ENCODE measurements around the gene CORO7.

The CORO7 gene

DNA sequence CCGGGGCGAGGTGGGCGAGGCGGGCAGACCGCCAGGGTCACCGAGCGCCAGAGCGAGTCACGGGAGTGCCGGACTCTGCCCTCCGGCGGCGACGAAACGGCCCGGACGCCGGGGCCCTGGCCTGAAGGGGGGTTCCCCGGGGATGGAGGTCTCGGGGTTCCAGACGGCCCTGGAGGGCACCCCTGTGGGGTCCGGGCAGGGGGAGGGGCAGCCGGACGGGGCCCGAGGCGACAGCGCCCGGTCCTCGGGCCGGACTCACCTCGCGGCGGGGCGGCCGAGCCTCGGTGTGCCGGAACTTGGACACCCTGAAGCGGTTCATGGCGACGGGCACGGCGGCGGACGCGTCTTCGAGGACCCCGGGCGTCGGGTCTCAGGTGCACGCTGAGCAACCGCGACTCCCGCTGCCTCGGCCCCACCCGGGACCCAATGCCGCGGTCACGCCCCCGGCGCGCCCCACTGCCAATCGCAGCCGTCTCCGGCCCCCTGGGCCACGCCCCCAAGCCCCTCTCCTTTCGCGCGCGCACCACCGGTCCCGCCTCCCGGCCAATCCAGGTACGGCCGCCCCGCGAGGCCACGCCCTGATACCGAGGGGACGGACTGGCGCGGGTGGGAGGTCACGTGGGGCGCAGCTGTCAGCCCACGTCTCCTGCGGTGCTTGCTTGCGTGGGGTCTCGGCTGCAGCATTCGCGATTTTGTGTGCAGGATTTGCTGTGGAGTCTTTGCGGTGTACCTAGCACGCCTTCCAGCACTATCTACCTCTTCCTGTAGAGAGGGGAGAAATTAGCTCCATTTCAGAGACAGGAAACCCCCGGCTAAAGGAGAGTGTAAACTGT, at the start of gene CORO7:
CORO7 (minus strand) TSS at position 397 of the 833 bp plus-strand sequence; CDS start at position 319, 78 bp downstream.
- peak; percentile 96 for DNase-seq

DNA sequence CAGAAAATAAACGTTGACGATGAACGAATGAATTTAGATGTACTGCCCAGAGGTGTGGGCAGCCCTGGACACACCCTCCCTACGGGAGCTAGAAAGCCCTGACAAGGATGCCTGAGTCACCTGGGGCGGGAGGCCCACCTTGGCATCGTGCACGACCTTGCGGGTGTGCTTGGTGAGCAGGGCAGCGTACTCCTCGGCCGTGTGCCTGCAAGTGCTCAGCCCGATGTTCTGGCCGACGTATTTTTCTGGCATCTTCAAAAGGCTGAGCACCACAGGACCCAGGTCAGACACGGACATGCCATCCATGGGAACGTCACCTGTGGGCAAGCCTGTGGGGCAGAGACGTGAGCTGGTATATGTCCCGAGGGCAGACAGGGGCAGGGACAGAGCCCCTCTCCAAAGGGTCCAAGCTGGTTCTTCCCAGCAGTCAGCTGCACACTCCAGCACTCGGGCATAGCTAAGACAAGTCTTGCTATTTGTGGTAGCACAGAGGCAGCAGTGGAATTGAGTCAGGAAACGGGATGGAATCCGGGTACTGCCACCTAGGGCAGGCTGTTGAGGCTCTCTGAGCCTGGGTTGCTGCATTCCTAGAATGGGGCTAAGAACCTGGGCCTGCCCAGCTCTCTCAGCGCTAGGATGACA, 47.2 kb upstream of the CORO7 start:
- no peak for DNase-seq

- DNase-seq, result no peak
Observed at GRCh38 chr16:4461250-4462085, 45.1 kb upstream of the CORO7 start.

DNA sequence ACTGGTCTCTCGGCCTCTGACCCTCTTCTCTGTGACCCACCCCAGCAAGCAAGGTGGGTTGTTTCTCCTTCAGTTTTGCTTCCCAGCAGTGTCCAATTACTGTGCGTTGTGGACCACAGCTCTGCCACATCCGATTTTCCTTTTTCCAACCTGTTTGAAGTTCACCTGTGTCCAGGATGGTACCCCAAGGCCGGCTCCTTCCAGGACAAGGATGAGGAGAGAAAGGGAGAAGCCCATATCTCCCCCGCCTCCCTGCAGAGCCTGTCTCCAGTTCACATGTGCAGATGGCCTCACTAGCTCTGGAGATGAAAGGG, 44.5 kb upstream of the CORO7 start:
- DNase-seq, result no peak

- no peak for DNase-seq
Observed at GRCh38 chr16:4455951-4456350, 39.6 kb upstream of the CORO7 start.

DNA sequence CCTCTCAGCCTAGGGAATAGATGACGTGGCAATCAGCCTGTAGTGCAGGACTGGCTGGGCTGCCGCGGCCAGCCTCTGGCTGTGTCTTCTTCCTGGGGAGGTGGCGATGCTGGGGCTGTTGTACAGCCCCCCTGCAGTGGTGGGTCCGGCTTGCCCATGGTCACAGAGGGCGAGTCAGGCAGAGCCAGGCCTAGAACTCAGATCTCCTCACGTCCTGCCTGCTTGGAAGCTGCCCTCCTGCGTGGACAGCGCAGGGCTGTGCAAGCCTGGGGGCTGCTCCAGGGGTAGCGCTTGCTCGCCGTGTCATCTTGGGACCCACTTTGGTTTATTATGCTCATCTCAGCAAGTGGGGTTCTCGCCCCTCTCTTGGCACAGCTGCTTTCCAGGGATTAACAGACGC, 38.7 kb upstream of the CORO7 start:
- DNase-seq, result no peak

- DNase-seq, result no peak
Observed at GRCh38 chr16:4454623-4455022, 38.2 kb upstream of the CORO7 start.

- no peak for DNase-seq
Observed at GRCh38 chr16:4452674-4453073, 36.3 kb upstream of the CORO7 start.

- no peak for DNase-seq
Observed at GRCh38 chr16:4450931-4451519, 34.6 kb upstream of the CORO7 start.

DNA sequence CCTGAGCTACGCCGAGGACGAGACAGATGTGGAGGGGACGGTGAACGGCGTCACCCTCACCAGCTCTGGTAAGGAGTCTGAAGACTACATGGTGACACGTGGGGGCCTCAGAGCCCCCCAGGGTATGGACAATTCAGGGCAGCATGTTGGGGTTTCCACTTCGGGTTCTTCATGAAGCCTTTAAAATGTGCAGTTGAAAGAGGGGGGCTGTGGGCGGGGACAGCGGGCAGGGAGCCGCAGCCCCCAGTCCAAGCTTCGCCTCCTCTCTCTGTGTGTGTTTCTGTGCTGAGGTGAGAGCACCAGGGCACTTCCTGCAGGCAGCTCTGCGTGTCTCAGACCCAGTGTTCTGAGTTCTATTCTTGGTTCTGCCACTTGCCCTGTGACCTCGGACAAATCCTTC, 34.0 kb upstream of the CORO7 start:
- DNase-seq, result no peak

GRCh38 chr16:4443986-4444385, 27.6 kb upstream of the CORO7 start:
- no peak for DNase-seq

GRCh38 chr16:4443271-4443670, 26.9 kb upstream of the CORO7 start:
- no peak for DNase-seq

DNA sequence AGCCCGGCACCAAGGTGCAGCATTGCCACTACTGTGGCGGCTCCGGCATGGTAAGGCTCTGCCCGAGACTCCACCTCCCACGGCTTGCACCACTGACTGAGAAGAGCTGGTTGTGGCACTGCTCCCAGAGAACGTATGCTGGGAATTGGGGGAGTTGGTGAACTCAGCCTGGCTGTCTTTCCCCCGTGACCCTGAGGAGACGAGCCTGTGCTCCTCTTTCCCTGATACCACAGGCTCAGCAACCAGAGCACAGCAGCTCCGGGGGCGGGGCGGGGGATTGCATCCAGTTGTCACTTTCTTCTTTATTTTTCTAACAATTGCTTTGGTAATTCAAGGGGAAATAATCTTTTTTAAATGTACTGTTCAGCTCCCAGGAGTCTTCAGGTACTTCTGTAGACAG, 26.0 kb upstream of the CORO7 start:
- DNase-seq, result no peak

- DNase-seq, result no peak
Observed at GRCh38 chr16:4437366-4437765, 21.0 kb upstream of the CORO7 start.

DNA sequence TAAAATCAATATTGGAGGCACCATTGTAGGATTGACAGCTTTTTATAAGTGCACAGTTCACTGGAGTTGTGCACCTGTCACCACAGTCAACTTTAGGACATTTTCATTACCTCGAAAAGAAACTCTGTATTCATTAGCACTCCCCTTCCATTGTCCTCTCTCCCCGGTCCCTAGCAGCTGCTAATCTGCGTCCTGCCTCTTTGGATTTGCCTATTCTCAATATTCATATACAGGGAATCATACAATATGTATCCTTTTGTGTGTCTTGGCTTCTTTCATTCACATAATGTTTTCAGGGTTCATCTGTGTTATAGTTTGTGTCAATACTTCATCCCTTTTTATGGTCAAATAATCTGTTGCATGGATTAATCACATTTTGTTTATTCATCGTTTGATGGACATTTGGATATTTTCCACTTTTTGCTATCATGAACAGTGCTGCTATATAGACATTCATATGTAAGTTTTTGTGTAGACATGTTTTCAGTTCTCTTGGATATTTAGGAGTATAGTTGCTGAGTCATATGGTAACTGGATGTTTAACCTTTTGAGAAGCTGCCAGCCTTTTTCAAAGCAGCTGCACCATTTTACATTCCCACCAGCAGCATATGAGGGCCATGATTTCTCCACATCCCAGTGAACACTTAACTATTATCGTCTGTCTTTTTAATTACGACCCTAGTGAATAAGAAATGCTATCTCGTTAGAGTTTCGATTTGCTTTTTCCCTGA, 19.1 kb upstream of the CORO7 start:
- no peak for DNase-seq

DNA sequence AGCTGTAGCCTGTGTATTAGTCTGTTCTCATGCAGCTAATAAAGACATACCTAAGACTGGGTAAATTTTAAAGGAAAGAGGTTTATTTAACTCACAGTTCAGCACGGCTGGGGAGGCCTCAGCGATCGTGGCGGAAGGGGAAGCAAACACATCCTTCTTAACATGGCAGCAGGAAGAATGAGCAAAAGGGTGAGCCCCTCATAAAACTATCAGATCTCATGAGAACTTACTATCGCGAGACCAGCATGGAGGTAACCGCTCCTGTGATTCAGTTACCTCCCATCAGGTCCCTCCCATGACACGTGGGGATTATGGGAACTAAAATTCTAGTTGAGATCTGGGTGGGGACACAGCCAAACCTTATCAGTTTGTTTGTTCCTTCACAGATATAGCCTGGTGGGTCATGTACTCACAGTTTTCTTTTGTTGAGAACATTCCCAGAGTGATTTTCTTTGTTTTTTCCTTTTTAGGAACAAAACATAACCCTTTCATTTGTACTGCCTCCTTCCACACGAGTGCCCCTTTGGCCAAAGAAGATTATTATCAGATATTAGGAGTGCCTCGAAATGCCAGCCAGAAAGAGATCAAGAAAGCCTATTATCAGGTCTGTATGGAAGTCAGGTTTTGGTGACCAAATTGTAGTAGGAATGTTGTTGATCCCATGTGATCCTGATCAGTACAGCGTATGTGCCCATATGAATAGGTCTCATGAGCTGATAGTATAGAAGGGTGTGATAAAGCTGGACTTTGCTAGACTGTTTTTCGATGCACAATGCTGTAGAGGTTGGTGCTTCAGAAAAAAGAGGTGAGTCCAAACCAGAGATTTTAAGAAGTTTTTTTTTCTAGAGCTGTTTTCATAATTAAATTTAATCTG, 17.8 kb upstream of the CORO7 start:
- DNase-seq, result no peak

GRCh38 chr16:4433228-4433627, 16.8 kb upstream of the CORO7 start:
- DNase-seq, result no peak

DNA sequence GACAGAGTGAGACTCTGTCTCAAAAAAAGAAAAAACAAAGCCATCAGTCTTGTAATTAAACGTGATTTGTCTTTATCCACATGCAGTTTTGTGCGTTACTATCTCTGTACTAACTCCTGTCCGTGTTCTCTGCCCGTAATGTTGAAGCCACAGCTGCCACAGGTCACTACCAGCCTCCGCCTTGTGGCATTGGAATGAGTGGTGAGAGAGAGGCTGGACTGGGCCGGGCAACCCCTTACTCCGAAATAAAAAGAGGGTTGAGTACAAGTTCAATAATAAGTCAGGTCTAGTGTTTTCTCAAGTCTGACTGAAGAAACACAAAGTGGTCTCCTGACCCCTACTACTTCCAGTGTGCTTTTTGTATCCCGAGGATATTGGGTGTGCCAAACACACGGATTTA, 14.6 kb upstream of the CORO7 start:
- DNase-seq, result no peak

GRCh38 chr16:4428500-4428899, 12.1 kb upstream of the CORO7 start:
- no peak for DNase-seq

DNA sequence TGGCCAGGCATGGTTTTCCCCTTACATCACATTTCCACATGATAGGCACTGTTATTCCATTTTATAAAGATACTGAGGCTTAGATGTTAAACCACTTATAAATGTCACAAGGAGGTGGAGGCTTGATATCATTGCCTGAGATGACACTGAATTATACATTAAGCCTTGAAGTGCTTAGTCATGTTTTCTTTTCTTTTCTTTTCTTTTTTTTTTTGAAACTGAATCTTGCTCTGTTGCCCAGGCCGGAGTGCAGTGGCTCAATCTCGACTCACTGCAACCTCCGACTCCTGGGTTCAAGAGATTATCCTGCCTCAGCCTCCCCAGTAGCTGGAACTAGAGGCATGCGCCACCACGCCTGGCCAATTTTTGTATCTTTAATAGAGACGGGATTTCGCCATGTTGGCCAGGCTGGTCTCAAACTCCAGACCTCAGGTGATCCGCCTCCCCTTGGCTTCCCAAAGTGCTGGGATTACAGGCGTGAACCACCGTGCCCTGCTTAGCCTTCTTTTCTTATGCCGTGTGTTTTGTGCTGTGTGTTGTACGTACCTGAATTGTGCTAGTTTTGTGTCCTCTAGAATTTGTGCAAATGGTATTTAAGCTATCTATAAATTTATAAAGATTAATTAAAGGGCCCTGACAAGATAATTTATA, 10.5 kb upstream of the CORO7 start:
- DNase-seq, result no peak

DNA sequence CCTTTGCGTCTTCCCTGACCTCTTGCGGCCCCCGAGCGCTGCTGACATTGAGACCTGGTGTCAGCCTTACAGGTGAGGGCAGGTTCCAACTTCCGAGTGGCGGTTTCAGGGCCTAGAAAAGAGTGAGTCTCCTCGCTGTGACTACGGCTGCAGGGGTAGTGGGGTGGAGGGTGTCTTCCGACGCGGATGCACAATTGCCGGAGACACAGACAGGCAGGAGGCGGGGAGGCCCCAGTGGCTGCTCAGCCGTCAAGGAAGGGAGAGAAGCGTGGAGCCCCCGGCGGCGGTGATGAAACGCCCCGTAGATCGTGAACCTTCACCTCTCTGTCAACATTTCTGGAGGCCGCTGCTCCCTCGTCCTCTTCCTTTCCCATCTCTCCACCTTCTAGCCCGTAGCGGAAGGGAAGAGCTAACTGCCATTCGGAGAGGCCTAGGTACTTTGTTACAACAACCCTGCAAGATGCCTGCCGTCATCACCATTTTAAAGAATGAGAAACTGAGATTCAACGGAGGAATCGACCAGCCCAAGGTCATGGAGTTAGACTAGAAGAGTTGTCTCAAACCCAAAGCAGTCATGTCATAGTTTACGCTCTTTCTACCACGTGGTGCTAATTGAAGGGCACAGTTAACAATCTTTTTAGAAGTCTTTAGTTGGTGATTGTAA, 9.8 kb upstream of the CORO7 start:
- peak; percentile 16 for DNase-seq
